Right kidney (tissue), 1 donor: ENCODE data around the gene EPHA6.
"Not testable (repeated sequence)": the region's sequence is repeated elsewhere in the genome, so short reads cannot be mapped to it uniquely, and the experiment has no call there.

ENCODE experiments used
- DNase-seq: peaks from one replicate; pipeline ENCODE4 v3.0.0-alpha.2; 2016

EPHA6 gene

DNA sequence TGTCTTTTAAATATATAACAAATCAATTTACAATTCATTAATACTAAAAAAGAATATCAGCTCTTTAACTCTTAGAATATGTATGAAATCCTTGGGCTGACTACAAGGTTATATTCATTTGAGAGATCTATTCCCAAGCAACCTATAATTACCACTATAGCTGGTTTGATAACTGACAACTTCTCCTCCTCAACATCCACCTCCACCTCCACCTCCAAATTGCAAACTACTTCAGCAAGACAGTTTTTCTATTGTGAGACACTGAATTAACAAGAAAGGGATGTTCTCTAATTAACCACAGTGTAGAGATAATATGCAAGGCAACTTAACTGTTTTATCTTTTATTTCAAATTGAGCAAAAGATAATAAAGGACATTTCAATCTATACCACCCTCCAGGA lies 665.3 kb downstream of the EPHA6 start:
- DNase-seq: no peak

DNA sequence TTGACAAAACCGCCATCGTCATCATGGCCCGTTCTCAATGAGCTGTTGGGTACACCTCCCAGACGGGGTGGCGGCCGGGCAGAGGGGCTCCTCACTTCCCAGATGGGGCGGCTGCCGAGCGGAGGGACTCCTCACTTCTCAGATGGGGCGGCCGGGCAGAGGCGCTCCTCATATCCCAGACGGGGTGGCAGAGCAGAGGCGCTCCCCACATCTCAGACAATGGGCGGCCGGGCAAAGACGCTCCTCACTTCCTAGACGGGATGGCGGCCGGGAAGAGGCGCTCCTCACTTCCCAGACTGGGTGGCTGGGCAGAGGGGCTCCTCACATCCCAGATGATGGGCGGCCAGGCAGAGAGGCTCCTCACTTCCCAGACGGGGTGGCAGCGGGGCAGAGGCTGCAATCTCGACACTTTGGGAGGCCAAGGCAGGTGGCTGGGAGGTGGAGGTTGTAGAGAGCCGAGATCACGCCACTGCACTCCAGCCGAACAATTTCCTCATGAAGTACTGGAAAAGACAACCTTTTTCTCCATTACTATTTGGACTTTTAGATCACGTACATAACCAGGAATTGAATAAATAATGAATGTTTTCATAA lies 666.4 kb downstream of the EPHA6 start:
- DNase-seq: not testable (repeated sequence)

- no peak for DNase-seq
Observed at GRCh38 chr3:97481416-97481815, 667.0 kb downstream of the EPHA6 start.

DNA sequence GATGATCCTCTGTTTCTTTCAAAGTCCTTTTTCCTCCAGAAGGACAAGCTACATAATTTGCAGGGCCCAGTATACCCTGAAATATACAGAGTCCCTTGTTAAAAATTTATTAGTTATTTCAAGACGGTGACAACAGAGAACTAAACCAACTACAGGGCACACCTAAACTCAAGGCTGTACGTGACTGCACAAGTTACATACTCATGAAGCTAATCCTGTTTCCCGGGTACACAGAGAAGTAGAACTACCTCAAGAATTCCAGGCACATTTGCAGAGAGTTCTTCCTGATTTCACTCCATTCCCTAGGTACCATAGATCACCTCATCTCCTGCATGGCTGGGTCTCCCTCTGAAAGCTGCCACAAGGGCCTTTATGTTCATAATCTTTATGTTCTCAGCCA lies 670.8 kb downstream of the EPHA6 start:
- no peak for DNase-seq

DNA sequence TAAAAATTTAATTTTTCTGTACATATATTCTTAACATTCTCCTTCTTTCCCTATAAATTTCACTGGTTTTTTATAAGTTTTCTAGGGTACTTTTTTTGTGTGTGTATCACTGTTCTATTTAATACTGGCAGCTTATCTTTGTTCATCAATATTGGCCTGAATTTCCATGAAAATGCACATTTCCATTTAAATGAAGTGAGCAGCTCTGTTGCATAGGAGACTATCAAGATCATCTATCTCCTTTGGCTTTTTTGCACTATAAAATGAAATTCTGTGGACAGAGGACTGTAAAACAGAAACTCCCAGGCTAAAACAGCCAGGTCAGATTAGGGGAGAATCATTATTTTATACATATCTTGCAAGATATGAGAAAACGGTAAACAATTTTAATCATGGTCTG lies 673.2 kb downstream of the EPHA6 start:
- DNase-seq: no peak

DNA sequence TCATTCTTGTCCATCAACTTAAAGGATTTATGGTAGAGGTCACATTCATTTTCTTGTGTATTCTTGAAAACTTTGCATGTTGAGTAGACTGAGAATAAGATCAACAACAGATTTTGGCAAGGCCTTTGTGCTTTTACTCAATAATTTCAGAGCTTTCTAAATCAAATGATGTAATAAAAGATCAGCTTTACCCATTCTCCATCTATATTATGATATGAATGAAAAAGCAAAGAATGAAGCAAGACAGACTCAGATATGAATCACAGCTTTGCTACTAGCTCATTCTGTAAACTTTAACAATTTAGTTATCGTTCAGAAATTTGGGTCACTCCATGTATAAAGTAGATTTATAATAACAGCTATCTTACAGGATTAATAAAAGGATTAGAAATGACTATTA lies 674.3 kb downstream of the EPHA6 start:
- DNase-seq: no peak

- DNase-seq: no peak
Observed at GRCh38 chr3:97495896-97496295, 681.5 kb downstream of the EPHA6 start.

DNA sequence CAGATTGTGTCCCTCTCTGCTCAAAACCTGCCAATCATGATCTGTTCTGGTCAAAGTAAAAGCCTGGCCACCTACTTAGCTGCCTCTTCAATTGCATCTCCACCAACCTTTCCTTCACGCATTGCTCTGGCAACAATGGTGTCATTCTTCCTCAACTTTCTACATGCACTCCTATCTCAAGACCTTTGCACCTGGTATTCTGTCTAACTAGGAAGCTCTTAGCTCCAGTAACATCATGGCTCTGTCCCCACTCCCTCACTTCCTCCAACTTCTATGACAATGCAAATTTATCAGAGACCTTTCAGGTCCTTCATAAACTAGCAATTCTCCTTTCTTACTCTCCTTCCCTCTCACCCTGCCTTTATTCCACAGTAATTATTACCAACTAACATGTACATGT lies 682.7 kb downstream of the EPHA6 start:
- DNase-seq: no peak

GRCh38 chr3:97504463-97504862 lies 690.1 kb downstream of the EPHA6 start:
- DNase-seq: no peak

DNA sequence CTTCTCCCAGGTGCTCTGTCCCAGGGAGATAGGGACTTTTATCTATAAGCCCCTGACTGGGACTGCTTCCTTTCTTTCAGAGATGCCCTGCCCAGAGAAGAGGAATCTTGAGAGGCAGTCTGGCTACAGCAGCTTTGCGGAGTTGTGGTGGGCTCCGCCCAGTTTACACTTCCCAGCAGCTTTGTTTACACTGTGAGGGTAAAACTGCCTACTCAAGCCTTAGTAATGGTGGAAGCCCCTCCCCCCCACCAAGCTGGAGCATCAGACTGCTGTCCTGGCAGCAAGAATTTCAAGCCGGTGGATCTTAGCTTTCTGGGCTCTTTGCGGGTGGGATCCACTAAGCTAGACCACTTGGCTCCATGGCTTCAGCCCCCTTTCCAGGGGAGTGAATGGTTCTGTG lies 696.4 kb downstream of the EPHA6 start:
- DNase-seq: no peak

GRCh38 chr3:97515076-97515475 lies 700.7 kb downstream of the EPHA6 start:
- DNase-seq: no peak

DNA sequence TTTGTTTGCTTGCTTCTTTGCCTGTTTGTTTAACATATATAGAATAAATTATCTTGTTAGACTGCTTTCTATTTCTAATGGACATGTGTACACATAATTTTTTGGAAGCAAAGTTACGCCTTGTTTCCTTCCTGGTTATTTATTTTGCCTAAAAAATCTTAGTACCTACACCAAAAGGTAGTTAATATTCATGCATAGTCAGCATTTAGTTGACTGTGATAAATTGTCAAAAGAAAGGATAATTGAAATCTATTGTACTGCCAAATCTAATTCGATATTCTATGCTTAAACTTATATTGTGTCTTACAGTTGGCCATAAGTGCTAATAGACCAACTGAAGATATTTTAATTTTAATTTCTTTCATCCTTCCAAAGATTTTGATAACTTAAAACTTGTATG lies 716.3 kb downstream of the EPHA6 start:
- DNase-seq: no peak

GRCh38 chr3:97547573-97547972 lies 733.2 kb downstream of the EPHA6 start:
- DNase-seq: not testable (repeated sequence)

GRCh38 chr3:97550408-97550807 lies 736.0 kb downstream of the EPHA6 start:
- DNase-seq: no peak

DNA sequence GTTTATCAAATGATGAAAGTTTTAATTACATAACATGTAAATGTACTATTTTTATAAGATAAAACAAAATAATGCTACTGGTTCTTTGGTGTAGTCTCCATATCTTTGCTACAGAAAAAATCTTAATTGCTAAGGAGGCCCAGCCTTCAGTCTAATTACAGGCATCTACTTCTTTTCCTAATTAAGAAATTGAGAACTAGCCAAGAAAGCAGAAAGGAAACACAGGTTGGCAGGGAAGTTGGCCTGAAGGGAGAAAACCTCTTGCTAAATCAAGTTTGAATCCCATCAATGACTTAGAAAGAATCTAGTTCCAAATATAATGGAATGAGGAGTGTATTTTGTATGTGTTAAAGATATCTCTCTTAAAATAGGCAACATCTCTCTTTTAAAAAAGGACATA lies 737.8 kb downstream of the EPHA6 start:
- DNase-seq: no peak

DNA sequence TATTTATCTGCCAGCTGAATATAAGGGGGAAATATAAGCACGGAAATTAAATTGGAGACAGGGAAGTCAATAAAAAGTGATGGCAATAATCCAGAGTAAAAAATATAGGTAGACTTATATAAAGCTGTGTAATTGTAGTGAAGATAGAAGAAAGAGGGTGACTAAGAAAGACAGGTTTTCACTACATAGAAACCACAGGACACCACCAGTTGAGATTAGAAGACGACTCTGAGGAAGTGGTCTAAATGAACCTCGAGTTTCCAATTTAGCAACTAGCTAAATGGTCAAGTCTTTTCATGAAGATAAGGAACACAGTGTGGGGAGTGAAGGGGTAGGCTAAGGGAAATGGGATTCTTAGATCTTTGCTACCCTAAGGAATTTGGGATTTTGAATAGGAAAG lies 761.3 kb downstream of the EPHA6 start:
- DNase-seq: no peak

DNA sequence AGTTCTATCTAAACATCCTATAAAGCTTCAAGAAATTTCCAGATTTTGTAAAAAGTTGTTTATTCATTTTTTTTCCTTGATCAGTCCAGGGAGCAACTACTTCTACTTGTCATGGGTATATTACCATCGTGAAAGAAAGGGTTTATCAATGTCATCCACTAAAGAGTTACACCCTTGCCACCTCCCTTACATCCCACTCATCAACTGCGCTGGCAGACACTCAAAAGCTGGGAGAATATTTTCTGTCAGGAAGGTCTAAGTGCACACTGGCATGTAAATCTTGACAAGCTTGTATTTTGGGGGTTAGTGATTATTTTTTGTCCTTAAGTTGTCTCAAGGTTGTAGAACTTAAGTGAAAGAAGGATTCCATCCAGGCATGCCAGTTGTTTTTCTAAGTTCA lies 761.8 kb downstream of the EPHA6 start:
- DNase-seq: no peak

GRCh38 chr3:97579365-97579764 lies 765.0 kb downstream of the EPHA6 start:
- DNase-seq: peak; percentile 9

DNA sequence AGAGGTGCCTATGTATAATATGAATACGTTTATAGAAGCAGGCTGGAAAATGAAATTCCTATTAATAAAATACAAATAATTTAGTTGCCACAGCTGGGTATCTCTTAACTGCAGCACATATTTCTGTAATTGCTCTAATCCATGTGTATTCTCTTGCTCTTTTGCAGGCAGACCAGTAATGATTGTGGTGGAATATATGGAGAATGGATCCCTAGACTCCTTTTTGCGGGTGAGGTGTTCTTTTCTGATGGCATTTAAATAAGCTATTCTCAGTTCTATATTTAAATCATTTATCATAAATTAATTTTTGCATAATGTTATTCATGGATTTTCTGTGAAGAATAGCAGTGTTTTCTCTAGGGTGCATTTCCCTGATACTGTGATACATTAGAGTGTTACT lies 796.2 kb downstream of the EPHA6 start:
- no peak for DNase-seq

DNA sequence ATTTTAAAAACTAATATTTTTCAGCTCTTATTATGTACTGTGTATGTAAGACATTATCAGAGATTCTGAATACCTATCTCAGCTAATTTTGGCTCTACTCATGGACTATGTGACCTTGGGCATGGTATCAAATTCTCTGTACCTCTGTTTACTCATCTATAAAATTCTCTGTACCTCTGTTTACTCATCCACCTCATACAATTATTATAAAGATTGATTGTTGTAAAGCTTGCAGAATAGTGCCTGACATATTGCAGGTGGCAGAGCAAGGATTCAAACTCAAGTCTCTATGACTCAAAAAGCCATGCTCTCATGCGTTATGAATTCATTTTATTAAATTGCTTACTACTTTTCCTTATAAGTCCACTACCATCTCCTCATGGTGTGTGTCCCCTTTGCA lies 798.2 kb downstream of the EPHA6 start:
- no peak for DNase-seq

- DNase-seq: no peak
Observed at GRCh38 chr3:97613139-97613538, 798.7 kb downstream of the EPHA6 start.

- DNase-seq: not testable (repeated sequence)
Observed at GRCh38 chr3:97620514-97620913, 806.1 kb downstream of the EPHA6 start.

DNA sequence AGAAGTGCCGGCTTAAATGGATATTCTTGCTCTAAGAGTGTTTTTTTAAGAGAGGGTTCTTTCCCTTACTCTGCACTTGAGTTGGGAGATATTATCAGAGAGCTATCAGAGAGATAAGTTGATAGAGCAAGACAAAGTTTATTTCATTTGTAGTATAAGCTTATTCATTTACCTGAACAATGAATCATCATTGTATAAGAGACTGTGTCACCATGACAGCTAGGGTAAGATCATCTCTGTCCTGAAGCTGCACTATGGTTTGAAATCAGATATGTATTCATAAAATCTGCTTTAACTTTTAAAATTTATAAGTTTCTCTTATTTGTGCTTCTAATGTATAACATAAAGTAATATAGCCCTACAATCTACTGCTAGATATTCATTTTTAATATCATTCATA lies 822.1 kb downstream of the EPHA6 start:
- no peak for DNase-seq

DNA sequence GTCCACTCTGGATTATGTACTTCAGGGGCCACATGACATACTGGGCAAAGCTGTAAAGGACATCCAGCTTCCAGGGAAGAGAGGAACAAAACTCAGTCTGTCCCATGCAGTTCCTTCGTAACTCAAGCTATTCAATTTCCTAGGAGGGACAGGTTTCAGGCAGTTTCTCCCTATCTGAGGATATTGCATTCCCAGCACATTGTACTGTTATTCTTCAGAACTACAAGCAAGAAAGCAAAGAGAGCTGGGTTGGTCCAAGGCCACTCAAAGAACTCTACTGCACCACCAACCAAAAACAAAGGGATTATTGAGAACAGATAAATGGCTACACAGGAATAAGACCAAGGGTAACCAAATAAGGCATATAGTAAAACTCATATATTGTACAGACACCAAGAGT lies 832.5 kb downstream of the EPHA6 start:
- no peak for DNase-seq

GRCh38 chr3:97647441-97647982 lies 833.1 kb downstream of the EPHA6 start:
- no peak for DNase-seq
